ACC112 (cell line): Measurements from ENCODE around the gene CPNE4.
"Not testable (repeated sequence)": the region's sequence is repeated elsewhere in the genome, so short reads cannot be mapped to it uniquely, and the experiment has no call there.

Experiments
- H2AFZ ChIP-seq: fragments of 200-600 bp; sonication (generic); one replicate; pipeline ENCODE4 v1.6.0; 2017; ENCODE audit warnings: antibody characterized with exemption, low read length; ENCODE audit not compliant: unreplicated experiment
- H3K27ac ChIP-seq: fragments of 200-600 bp; sonication (generic); 2 replicates; pipeline ENCODE4 v1.5.1; 2014; ENCODE audit warnings: low read depth, mild to moderate bottlenecking, antibody characterized with exemption, low read length, moderate library complexity
- H3K27me3 ChIP-seq: fragments of 200-600 bp; sonication (generic); 2 replicates; pipeline ENCODE4 v1.6.1; 2014; ENCODE audit warnings: mild to moderate bottlenecking, antibody characterized with exemption, low read length, moderate library complexity, mixed read lengths; ENCODE audit not compliant: insufficient read depth
- H3K36me3 ChIP-seq: fragments of 200-600 bp; sonication (generic); 2 replicates; pipeline ENCODE4 v1.6.1; 2016; ENCODE audit warnings: mild to moderate bottlenecking, antibody characterized with exemption, low read length, moderate library complexity, mixed read lengths; ENCODE audit not compliant: insufficient read depth
- H3K4me1 ChIP-seq: fragments of 200-600 bp; sonication (generic); one replicate; pipeline ENCODE4 v1.6.1; 2016; ENCODE audit warnings: low read length, mixed read lengths; ENCODE audit not compliant: insufficient read depth, unreplicated experiment, control insufficient read depth
- H3K4me3 ChIP-seq: fragments of 200-600 bp; sonication (generic); 2 replicates; pipeline ENCODE4 v1.5.1; 2014; ENCODE audit warnings: mild to moderate bottlenecking, low read depth, low read length
- H3K79me2 ChIP-seq: fragments of 200-600 bp; sonication (generic); one replicate; pipeline ENCODE4 v1.6.0; 2016; ENCODE audit warnings: low read length; ENCODE audit not compliant: control insufficient read depth, unreplicated experiment, insufficient read depth

CPNE4 gene

DNA sequence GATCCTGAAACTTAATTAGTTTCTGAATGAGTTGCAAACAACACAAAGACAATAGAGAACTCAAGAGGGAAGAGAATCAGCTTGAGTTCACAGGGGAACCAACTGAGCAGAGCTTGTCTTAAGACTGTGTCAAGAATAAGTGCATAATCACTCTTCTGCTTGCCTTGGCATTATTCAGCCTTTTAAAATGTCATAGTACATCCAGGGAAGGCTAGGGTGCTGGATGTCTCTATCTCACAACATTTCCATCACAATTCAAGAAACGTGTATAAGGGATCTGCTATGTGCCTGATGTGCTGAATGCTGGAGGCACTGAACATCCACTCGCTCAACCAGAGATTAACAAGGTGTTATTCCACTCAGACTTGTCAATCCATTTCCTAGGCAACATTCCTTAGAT is 122.6 kb downstream of the CPNE4 start:
- no peaks in the 10 kb centered on the region for H3K4me1 ChIP-seq
- no peak overlapping the region for H3K27ac ChIP-seq
- no peaks in the 10 kb centered on the region for H3K27me3 ChIP-seq
- H3K79me2 ChIP-seq, result no peaks in the 10 kb centered on the region
- no peak overlapping the region for H2AFZ ChIP-seq
- no peaks in the 10 kb centered on the region for H3K36me3 ChIP-seq
- H3K4me3 ChIP-seq, result no peak overlapping the region

DNA sequence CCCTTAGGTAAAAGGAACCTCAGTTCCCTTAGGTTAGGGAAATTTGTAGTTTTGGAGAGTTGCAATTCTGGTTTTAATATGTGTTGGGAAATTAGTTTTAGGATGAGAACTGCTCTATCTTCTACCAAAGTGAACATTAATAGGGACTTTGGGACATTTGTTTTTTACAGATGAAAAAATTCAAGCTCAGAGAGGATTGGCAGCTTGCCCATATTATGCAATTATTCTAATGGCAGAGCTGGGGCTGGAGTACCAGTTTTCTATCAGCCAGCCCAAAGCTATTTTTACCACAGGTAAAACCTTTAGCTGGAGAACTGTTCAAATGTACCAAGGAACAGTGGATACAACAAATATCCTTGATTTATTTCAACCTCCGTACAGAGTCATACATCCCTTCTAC is 127.0 kb downstream of the CPNE4 start:
- Histone ChIP-seq H3K27ac (no peak overlapping the region), H3K36me3 (no peaks in the 10 kb centered on the region), H3K4me1 (peaks cover 21% of the 10 kb centered on the region), H3K4me3 (no peak overlapping the region), H2AFZ (no peak overlapping the region), H3K27me3 (no peaks in the 10 kb centered on the region), H3K79me2 (no peaks in the 10 kb centered on the region)

DNA sequence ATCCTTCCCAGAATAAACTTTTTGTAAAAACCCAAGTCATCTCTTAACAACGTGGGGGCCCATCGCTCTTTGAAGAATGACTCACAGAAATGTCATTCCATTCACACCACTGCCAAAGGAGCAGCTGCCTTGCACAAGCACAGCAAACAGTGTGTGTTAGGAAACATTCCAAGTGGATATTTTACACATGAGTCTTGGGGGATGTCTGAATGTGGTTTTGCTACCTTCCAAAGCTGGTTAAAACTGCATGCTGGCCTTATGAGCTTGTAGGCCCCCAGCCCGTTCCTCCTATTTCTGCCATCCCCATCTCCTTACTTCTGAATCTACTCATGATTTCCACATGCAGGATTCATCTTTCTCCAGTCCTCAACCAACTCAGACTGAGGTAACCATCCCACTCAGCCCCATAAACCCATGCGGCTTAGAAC is 130.8 kb downstream of the CPNE4 start:
- Histone ChIP-seq H3K4me3 (peak overlapping the region; percentile 40; the same call in 1 of the 2 replicates), H3K79me2 (no peaks in the 10 kb centered on the region), H3K36me3 (no peaks in the 10 kb centered on the region), H3K27me3 (no peaks in the 10 kb centered on the region), H2AFZ (peak overlapping the region; percentile 51), H3K4me1 (peaks cover 22% of the 10 kb centered on the region), H3K27ac (peak overlapping the region; percentile 86)

DNA sequence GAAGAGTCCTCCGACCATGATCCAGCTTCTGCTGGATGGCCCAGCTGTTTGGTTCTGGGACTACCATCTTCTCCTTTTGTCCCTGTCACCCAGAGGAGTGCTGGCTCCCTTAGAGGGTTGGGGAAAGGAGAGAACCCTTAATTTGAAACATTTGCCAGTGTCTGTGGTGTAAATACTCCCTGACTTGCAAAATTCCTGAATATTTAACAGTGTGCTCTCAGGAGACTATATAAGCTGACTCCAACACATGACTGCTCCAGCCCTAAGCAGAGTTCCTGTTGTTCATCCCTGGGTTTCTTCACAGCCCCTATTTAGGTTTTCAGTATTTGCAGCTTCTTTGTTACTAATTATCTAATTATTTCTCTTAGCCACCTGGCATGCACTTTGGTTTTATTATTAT is 133.1 kb downstream of the CPNE4 start:
- Histone ChIP-seq H3K27me3 (no peaks in the 10 kb centered on the region), H3K36me3 (no peaks in the 10 kb centered on the region), H3K27ac (no peak overlapping the region), H2AFZ (no peak overlapping the region), H3K4me3 (no peak overlapping the region), H3K4me1 (peaks cover 22% of the 10 kb centered on the region), H3K79me2 (no peaks in the 10 kb centered on the region)

DNA sequence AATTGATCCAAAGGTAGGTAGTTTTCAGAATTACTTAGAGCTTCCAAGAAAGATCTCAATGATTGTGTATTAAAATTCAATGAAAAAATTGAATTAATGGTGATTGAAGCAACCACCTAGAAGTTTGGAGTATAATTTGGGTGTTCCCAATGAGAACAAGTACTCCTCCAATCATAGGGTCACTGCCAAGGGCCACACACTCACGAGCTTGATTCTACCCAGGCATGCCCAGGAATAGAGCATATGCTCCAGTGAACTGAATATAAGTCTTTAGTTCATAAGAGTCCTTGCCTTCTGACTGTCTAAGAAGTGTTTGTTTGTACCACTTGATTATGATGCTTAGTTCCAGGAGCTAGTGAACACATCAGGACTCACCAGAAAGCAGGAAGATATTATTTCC is 133.9 kb downstream of the CPNE4 start:
- no peak overlapping the region for H3K4me3 ChIP-seq
- no peaks in the 10 kb centered on the region for H3K79me2 ChIP-seq
- no peaks in the 10 kb centered on the region for H3K27me3 ChIP-seq
- H3K36me3 ChIP-seq, result no peaks in the 10 kb centered on the region
- peaks cover 22% of the 10 kb centered on the region for H3K4me1 ChIP-seq
- no peak overlapping the region for H3K27ac ChIP-seq
- no peak overlapping the region for H2AFZ ChIP-seq

DNA sequence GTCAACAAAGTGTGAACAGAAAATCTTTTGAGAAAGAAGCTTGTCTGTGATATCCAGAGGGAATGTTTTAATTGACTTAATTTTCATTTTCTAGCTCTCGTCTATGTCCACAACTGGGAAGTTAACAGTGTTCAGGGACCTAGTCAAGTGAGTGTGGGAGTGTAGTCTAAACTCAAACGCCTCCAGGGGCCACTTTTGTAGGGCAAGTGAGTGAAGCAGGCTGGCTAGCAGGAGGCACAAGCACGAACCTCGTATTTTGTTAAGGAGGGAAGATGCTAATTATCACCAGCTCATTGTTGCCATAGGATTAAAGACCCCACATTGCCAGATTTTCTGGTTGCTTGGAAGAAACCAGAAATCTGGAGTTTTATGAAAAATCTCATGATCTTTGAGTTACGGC is 135.8 kb downstream of the CPNE4 start:
- Histone ChIP-seq H3K4me1 (peaks cover 12% of the 10 kb centered on the region), H3K27ac (no peak overlapping the region), H3K4me3 (no peak overlapping the region), H3K27me3 (no peaks in the 10 kb centered on the region), H2AFZ (no peak overlapping the region), H3K79me2 (no peaks in the 10 kb centered on the region), H3K36me3 (no peaks in the 10 kb centered on the region)

DNA sequence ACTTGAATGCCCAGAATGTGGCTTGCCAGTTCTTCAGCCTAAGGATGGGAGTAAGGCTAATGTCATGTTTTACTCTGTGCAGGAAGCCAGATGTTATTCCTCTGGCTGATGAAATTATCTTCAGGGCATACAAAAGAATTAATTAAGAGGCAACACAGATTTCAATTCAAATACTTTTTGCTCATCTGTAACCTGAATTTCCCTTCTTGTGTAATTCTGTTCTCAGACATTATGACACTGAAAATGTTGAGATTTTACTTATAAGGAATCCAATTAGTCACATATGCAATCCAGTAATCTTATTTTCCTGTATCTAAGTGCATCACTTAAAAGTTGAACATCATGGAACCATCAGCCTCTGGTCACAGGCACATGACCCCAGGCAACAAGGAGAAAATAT is 136.5 kb downstream of the CPNE4 start:
- Histone ChIP-seq H3K4me3 (no peak overlapping the region), H3K36me3 (no peaks in the 10 kb centered on the region), H3K79me2 (no peaks in the 10 kb centered on the region), H2AFZ (no peak overlapping the region), H3K27ac (no peak overlapping the region), H3K27me3 (no peaks in the 10 kb centered on the region), H3K4me1 (peaks cover 7% of the 10 kb centered on the region)

DNA sequence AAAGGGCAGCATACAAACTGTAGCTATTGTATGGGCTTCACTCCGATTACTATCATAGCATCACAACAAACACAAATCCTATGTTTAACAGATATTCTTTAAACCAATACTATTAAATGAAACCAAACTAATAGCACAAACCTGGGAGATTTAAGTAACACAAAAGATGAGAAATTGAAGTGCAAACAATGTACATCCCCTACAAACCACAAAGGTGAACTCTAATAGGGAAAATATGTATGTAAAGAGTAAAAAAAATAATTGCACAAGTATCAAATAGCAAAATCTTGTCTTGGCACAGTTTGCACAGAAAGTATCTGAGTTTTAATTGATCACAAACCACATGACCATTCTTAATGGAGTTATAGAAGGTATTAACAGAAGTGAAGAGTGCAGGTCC is 138.5 kb downstream of the CPNE4 start:
- H3K4me1 ChIP-seq, result no peaks in the 10 kb centered on the region
- H3K27ac ChIP-seq, result no peak overlapping the region
- H3K4me3 ChIP-seq, result no peak overlapping the region
- no peaks in the 10 kb centered on the region for H3K27me3 ChIP-seq
- H2AFZ ChIP-seq, result no peak overlapping the region
- H3K36me3 ChIP-seq, result no peaks in the 10 kb centered on the region
- no peaks in the 10 kb centered on the region for H3K79me2 ChIP-seq

DNA sequence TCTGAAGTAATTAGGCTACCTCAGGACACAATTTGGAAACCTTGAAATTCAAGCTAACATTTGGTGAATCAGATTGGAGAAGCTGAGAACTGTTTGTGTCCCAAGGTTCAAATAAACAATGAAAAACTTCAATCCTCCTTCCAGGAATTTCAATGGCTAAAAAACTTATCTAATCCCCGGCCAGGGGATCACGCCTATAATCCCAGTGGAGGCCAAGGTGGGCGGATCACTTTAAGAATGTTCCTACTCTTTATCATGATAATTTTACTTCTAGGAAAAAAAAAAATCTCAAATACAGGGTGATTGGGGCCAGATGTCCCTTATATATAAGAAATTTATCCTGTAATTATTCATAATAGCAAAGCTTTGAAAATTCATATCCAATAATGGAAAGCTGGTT is 139.0 kb downstream of the CPNE4 start:
- Histone ChIP-seq H3K4me1 (no peaks in the 10 kb centered on the region), H3K4me3 (no peak overlapping the region), H3K79me2 (no peaks in the 10 kb centered on the region), H3K36me3 (no peaks in the 10 kb centered on the region), H2AFZ (no peak overlapping the region), H3K27ac (no peak overlapping the region), H3K27me3 (no peaks in the 10 kb centered on the region)

DNA sequence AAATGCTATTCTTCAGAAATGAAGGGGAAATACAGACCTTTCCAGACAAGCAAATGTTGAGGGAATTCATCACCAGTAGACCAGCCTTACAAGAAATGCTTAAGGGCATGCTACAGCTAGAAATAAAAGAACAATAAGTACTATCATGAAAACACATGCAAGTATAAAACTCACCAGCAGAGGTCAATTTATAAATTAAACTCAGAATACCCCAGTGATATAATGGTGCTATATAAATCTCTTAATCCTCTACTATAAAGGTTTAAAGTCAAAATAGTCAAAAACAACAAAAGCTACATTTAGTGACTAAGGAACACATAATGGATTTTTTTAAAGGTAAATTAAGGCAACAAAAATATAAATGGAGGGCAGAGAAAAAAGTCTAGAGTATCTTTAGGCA is 142.5 kb downstream of the CPNE4 start:
- Histone ChIP-seq H3K4me1 (no peaks in the 10 kb centered on the region), H3K79me2 (no peaks in the 10 kb centered on the region), H3K27ac (no peak overlapping the region), H3K27me3 (no peaks in the 10 kb centered on the region), H3K4me3 (no peak overlapping the region), H2AFZ (no peak overlapping the region), H3K36me3 (no peaks in the 10 kb centered on the region)

DNA sequence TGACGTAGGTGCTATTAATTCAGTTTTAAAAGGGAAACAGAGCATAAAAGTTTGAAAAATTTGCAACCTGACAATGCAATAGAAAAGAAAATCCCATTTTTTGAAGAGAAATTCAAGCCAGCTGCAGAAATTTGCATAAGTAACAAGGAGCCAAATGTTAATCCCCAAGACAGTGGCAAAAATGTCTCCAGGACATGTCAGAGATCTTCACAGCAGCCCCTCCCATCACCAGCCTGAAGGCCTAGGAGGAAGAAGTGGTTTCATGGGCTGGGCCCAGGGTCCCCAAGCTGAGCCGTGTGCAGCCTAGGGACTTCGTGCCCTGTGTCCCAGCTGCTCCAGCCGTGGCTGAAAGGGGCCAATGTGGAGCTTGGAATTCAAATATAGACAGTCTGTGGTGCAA is 148.9 kb downstream of the CPNE4 start:
- not testable (repeated sequence) for H3K36me3 ChIP-seq
- peaks cover 16% of the 10 kb centered on the region for H3K4me1 ChIP-seq

More for the DNA sequence above, 148.9 kb downstream of the CPNE4 start:
- not testable (repeated sequence) for H2AFZ ChIP-seq, H3K79me2 ChIP-seq, H3K27ac ChIP-seq, H3K27me3 ChIP-seq, H3K4me3 ChIP-seq
